Vagina (tissue), 2 donors: ENCODE results near the gene NFATC2.

Experiments used
- POLR2A ChIP-seq, 2 donors: fragments of 450-650 bp; IDR thresholded peaks; one replicate each; pipeline ENCODE4 v1.6.1; 2017; ENCODE audit warnings: antibody characterized with exemption in 2 of 2, mild to moderate bottlenecking in 2 of 2, moderate library complexity in 2 of 2
- POLR2AphosphoS5 ChIP-seq, 2 donors: sonication (generic); formaldehyde crosslinking; IDR thresholded peaks; one replicate each; pipeline ENCODE4 v1.9.0; 2017; ENCODE audit warnings: antibody characterized with exemption in 2 of 2, mild to moderate bottlenecking in 2 of 2, low read depth in 1 of 2; ENCODE audit not compliant: insufficient read depth in 1 of 2
- TF ChIP-seq, protein P1 (sequence below), 3 experiments: fragments of 450-650 bp in 2 of 3; fragments of 200-600 bp in 1 of 3; sonication (generic) in 1 of 3; IDR thresholded peaks; one replicate each; pipeline ENCODE4 v1.5.1; 2017 to 2019; ENCODE audit warnings: antibody characterized with exemption in 3 of 3, mild to moderate bottlenecking in 2 of 3, moderate library complexity in 2 of 3

DNA sequence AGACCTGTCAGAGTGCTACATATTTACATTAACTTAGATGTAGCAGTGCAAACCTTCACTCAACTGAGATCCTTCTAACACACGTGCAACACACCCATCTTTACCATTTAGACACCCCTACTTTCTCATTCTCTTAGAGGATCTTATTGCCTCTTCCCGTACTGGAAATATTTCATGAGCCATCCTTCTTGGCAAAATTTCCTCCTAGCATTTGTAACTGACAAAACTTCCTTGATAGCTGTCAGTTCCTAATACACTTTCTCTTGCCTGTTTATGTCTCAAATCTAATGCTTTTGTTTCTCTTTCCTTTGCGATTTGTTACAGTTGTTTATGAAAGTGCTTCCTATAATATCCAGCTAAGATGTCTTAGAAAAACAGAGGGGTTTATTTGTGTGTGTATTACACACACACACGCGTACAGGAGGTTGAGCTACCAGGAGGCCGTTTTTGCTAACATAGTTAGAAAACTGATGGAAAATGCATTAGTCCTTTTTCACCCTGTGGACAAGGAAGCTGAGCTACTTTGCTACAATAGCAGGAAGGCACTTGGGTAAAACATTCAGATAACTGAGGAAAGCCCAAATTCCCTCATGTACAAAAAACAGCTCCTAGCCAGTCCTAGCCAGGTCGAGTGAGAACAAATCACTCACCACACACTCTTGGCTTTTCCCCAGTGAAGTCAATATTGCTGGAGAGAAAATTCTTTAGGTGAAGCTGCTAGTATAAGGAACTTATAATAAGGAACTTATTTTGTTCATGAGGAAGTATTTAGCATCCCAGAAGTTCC lies 153.6 kb downstream of the NFATC2 start:
- TF ChIP-seq, protein P1, sequence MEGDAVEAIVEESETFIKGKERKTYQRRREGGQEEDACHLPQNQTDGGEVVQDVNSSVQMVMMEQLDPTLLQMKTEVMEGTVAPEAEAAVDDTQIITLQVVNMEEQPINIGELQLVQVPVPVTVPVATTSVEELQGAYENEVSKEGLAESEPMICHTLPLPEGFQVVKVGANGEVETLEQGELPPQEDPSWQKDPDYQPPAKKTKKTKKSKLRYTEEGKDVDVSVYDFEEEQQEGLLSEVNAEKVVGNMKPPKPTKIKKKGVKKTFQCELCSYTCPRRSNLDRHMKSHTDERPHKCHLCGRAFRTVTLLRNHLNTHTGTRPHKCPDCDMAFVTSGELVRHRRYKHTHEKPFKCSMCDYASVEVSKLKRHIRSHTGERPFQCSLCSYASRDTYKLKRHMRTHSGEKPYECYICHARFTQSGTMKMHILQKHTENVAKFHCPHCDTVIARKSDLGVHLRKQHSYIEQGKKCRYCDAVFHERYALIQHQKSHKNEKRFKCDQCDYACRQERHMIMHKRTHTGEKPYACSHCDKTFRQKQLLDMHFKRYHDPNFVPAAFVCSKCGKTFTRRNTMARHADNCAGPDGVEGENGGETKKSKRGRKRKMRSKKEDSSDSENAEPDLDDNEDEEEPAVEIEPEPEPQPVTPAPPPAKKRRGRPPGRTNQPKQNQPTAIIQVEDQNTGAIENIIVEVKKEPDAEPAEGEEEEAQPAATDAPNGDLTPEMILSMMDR (IDR thresholded peaks at IDR 0.05): no peak
- TF ChIP-seq POLR2AphosphoS5 (IDR thresholded peaks at IDR 0.05; ENCODE audit: insufficient read depth in 1 of 2, low read depth in 1 of 2) (peak in 1 of 2 donors; percentile 31), POLR2A (IDR thresholded peaks at IDR 0.05) (no peak)
